ACC112 (cell line): ENCODE data around the gene S100B.

Source experiments
- H2AFZ ChIP-seq: fragments of 200-600 bp; sonication (generic); one replicate; pipeline ENCODE4 v1.6.0; 2017; ENCODE audit warnings: antibody characterized with exemption, low read length; ENCODE audit not compliant: unreplicated experiment
- H3K27ac ChIP-seq: fragments of 200-600 bp; sonication (generic); 2 replicates; pipeline ENCODE4 v1.5.1; 2014; ENCODE audit warnings: low read depth, mild to moderate bottlenecking, antibody characterized with exemption, low read length, moderate library complexity
- H3K27me3 ChIP-seq: fragments of 200-600 bp; sonication (generic); 2 replicates; pipeline ENCODE4 v1.6.1; 2014; ENCODE audit warnings: mild to moderate bottlenecking, antibody characterized with exemption, low read length, moderate library complexity, mixed read lengths; ENCODE audit not compliant: insufficient read depth
- H3K36me3 ChIP-seq: fragments of 200-600 bp; sonication (generic); 2 replicates; pipeline ENCODE4 v1.6.1; 2016; ENCODE audit warnings: mild to moderate bottlenecking, antibody characterized with exemption, low read length, moderate library complexity, mixed read lengths; ENCODE audit not compliant: insufficient read depth
- H3K4me1 ChIP-seq: fragments of 200-600 bp; sonication (generic); one replicate; pipeline ENCODE4 v1.6.1; 2016; ENCODE audit warnings: low read length, mixed read lengths; ENCODE audit not compliant: insufficient read depth, unreplicated experiment, control insufficient read depth
- H3K4me3 ChIP-seq: fragments of 200-600 bp; sonication (generic); 2 replicates; pipeline ENCODE4 v1.5.1; 2014; ENCODE audit warnings: mild to moderate bottlenecking, low read depth, low read length
- H3K79me2 ChIP-seq: fragments of 200-600 bp; sonication (generic); one replicate; pipeline ENCODE4 v1.6.0; 2016; ENCODE audit warnings: low read length; ENCODE audit not compliant: control insufficient read depth, unreplicated experiment, insufficient read depth

Gene S100B

GRCh38 chr21:46628868-46629267 is 24.0 kb upstream of the S100B start:
- no peak overlapping the region for H2AFZ ChIP-seq
- H3K79me2 ChIP-seq, result no peaks in the 10 kb centered on the region
- H3K4me1 ChIP-seq, result no peaks in the 10 kb centered on the region
- H3K4me3 ChIP-seq, result no peak overlapping the region
- no peaks in the 10 kb centered on the region for H3K36me3 ChIP-seq
- H3K27me3 ChIP-seq, result peaks cover 11% of the 10 kb centered on the region
- no peak overlapping the region for H3K27ac ChIP-seq

GRCh38 chr21:46627726-46628125 is 22.8 kb upstream of the S100B start:
- Histone ChIP-seq H3K4me3 (no peak overlapping the region), H2AFZ (no peak overlapping the region), H3K27me3 (peaks cover 11% of the 10 kb centered on the region), H3K36me3 (no peaks in the 10 kb centered on the region), H3K27ac (no peak overlapping the region), H3K79me2 (no peaks in the 10 kb centered on the region), H3K4me1 (no peaks in the 10 kb centered on the region)

DNA sequence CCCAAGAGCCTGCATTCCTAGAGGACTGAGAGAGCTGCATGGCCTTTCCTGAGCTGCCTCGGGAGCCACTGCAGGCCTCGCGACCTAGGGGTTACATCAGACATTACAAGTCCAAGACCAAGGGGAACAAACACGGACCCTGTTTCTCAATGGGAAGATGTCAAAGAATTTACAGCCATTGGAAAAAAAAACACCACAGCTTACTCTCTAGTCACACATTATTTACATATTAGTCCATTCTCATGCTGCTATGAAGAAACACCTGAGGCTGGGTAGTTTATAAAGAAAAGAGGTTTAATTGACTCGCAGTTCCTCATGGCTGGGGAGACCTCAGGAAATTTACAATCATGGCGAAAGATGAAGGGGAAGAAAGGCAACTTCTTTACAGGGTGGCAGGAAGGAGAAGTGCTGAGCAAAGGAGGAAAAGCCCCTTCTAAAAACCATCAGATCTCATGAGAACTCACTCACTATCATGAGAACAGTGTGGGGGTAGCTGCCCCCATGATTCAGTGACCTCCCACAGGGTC is 22.2 kb upstream of the S100B start:
- Histone ChIP-seq H3K4me3 (no peak overlapping the region), H3K36me3 (no peaks in the 10 kb centered on the region), H3K27me3 (peaks cover 11% of the 10 kb centered on the region), H2AFZ (no peak overlapping the region), H3K27ac (no peak overlapping the region), H3K4me1 (no peaks in the 10 kb centered on the region), H3K79me2 (no peaks in the 10 kb centered on the region)

GRCh38 chr21:46626536-46626935 is 21.7 kb upstream of the S100B start:
- Histone ChIP-seq H3K4me3 (no peak overlapping the region), H3K27me3 (peaks cover 11% of the 10 kb centered on the region), H3K4me1 (no peaks in the 10 kb centered on the region), H3K36me3 (no peaks in the 10 kb centered on the region), H2AFZ (no peak overlapping the region), H3K27ac (no peak overlapping the region), H3K79me2 (no peaks in the 10 kb centered on the region)

- H2AFZ ChIP-seq, result no peak overlapping the region
- no peak overlapping the region for H3K4me3 ChIP-seq
- no peak overlapping the region for H3K27ac ChIP-seq
- no peaks in the 10 kb centered on the region for H3K36me3 ChIP-seq
- H3K79me2 ChIP-seq, result no peaks in the 10 kb centered on the region
- no peaks in the 10 kb centered on the region for H3K4me1 ChIP-seq
- H3K27me3 ChIP-seq, result peaks cover 11% of the 10 kb centered on the region
These were observed 20.9 kb upstream of the S100B start for GRCh38 chr21:46625759-46626158.

GRCh38 chr21:46624050-46624449 is 19.2 kb upstream of the S100B start:
- Histone ChIP-seq H3K36me3 (no peaks in the 10 kb centered on the region), H3K4me3 (no peak overlapping the region), H3K27me3 (peaks cover 10% of the 10 kb centered on the region), H3K27ac (no peak overlapping the region), H3K79me2 (no peaks in the 10 kb centered on the region), H3K4me1 (no peaks in the 10 kb centered on the region), H2AFZ (no peak overlapping the region)

DNA sequence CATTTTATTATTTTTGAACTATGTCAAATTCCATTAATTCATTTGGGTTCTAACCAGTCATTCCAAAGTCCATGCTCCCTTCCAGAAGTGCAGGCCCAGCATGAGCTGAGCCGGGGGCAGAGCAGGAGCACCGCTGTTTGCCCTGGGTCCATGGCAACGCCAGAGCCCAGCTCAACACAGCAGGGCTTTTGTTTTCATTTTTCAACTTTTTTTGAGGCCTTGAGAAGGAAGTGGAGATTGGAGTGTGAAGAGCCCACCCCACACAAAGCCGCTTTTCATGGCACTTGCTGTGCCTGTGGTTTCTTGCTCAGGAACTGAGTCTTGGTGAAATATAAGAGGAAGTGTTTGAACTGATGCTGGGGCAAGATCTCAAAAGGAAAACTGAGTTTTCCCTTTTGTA is 17.3 kb upstream of the S100B start:
- Histone ChIP-seq H3K27ac (no peak overlapping the region), H2AFZ (no peak overlapping the region), H3K79me2 (no peaks in the 10 kb centered on the region), H3K36me3 (no peaks in the 10 kb centered on the region), H3K4me3 (no peak overlapping the region), H3K4me1 (no peaks in the 10 kb centered on the region), H3K27me3 (no peaks in the 10 kb centered on the region)

DNA sequence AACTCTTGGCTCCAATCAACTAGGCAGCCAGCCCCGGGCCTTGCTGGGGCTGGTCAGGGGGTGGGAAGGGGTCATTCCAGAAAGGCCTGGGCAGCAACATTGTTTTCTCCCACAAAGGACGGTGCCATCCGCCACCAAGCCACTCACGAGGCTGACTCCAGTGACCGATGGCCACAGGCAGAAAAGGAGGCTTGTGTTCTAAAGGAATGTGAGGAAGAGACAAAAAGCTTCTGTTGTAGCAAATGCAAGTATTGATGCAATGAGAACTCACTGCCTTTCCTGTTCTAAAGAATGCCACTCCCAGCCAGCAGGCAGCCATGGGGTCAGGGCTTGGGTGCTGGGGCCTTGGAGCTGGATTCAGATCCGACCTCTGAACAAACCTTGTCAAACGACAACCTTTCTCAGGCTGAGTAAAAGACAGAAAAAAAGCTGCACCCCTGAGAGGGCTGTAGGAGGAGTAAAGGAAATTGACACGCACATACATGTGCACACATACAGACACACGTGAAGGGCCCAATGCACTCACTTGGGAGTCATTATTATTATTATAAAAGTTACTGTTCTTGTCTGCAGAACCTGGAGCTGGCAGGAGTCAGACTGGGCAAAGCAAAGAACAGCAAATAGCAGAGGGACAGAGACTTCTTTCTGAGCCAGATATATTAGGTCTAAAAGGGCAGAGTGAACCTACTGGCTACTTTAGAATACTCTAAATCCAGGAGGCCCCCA is 16.7 kb upstream of the S100B start:
- Histone ChIP-seq H3K27ac (no peak overlapping the region), H2AFZ (no peak overlapping the region), H3K4me1 (no peaks in the 10 kb centered on the region), H3K79me2 (no peaks in the 10 kb centered on the region), H3K4me3 (no peak overlapping the region), H3K36me3 (no peaks in the 10 kb centered on the region), H3K27me3 (no peaks in the 10 kb centered on the region)

GRCh38 chr21:46620846-46621245 is 16.0 kb upstream of the S100B start:
- no peaks in the 10 kb centered on the region for H3K4me1 ChIP-seq
- H3K4me3 ChIP-seq, result no peak overlapping the region
- H2AFZ ChIP-seq, result no peak overlapping the region
- no peaks in the 10 kb centered on the region for H3K79me2 ChIP-seq
- H3K27ac ChIP-seq, result no peak overlapping the region
- peaks cover 3% of the 10 kb centered on the region; the same call in 1 of the 2 replicates for H3K27me3 ChIP-seq
- no peaks in the 10 kb centered on the region for H3K36me3 ChIP-seq

GRCh38 chr21:46619846-46620245 is 15.0 kb upstream of the S100B start:
- Histone ChIP-seq H3K4me3 (no peak overlapping the region), H3K4me1 (no peaks in the 10 kb centered on the region), H3K27me3 (peaks cover 8% of the 10 kb centered on the region; the same call in 1 of the 2 replicates), H3K36me3 (no peaks in the 10 kb centered on the region), H3K79me2 (no peaks in the 10 kb centered on the region), H3K27ac (no peak overlapping the region), H2AFZ (no peak overlapping the region)

DNA sequence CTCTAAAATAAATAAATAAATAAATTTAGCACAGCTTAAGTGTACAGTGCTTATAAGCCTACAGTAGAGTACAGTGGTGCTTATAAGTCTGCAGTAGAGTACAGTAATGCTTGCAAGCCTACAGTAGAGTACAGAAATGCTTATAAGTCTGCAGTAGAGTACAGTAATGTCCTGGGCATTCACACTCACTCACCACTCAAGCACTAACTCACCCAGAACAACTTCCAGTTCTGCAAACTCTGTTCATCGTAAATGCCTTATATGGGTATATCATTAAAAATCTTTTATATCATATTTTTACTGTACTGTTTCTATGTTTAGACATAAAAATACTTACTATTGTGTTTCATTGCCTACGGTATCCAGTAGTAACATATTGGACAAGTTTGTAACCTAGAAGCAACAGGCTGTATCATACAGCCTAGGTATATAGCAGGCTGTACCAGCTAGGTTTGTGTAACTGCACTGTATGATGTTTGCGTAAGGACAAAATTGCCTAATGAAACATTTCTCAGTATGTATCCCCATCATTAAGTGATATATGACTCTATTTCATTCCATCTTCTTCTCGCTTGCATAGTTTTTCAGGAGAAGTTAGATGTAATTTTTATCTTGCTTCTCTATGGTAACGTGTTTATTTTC is 14.0 kb upstream of the S100B start:
- peaks cover 8% of the 10 kb centered on the region; the same call in 1 of the 2 replicates for H3K27me3 ChIP-seq
- no peak overlapping the region for H2AFZ ChIP-seq
- no peak overlapping the region for H3K4me3 ChIP-seq
- H3K36me3 ChIP-seq, result no peaks in the 10 kb centered on the region
- no peaks in the 10 kb centered on the region for H3K4me1 ChIP-seq
- no peaks in the 10 kb centered on the region for H3K79me2 ChIP-seq
- H3K27ac ChIP-seq, result no peak overlapping the region
